GM23338 (cell line): ENCODE results near the gene GDAP2. TPM values are rescaled to one million over a fixed set of nuclear protein-coding genes. Genes with fewer than 3 reads are reported as not detected.

ENCODE experiments used
- ATAC-seq: fragments of 200-7000 bp; cut with Tn5 transposase; 3 replicates; pipeline ENCODE4 v1.9.1; 2020
- DNase-seq: peaks from one replicate; pipeline ENCODE4 v3.0.0-alpha.2; 2015; ENCODE audit warnings: low spot score
- H2AFZ ChIP-seq: fragments of 200-600 bp; sonication (generic); 2 replicates; pipeline ENCODE4 v1.8.0; 2016; ENCODE audit warnings: antibody characterized with exemption, mild to moderate bottlenecking, moderate library complexity
- H3F3A ChIP-seq: fragments of 200-600 bp; sonication (generic); replicated peaks from 2 replicates; pipeline ENCODE4 v1.8.0; 2017; ENCODE audit warnings: antibody characterized with exemption, mixed run types, low read depth
- H3K27ac ChIP-seq: fragments of 200-600 bp; sonication (generic); 2 replicates; pipeline ENCODE4 v1.6.1; 2016; ENCODE audit warnings: low read depth
- H3K27me3 ChIP-seq: fragments of 200-600 bp; sonication (generic); 2 replicates; pipeline ENCODE4 v1.8.0; 2016; ENCODE audit warnings: mild to moderate bottlenecking, mixed run types, moderate library complexity; ENCODE audit not compliant: insufficient read depth
- H3K36me3 ChIP-seq: fragments of 200-600 bp; sonication (generic); 2 replicates; pipeline ENCODE4 v1.8.0; 2016; ENCODE audit warnings: mild to moderate bottlenecking; ENCODE audit not compliant: insufficient read depth
- H3K4me1 ChIP-seq: fragments of 200-600 bp; sonication (generic); 2 replicates; pipeline ENCODE4 v1.8.0; 2016; ENCODE audit warnings: mild to moderate bottlenecking, moderate library complexity; ENCODE audit not compliant: insufficient read depth
- H3K4me2 ChIP-seq: fragments of 200-600 bp; sonication (generic); 2 replicates; pipeline ENCODE4 v1.7.1; 2017; ENCODE audit warnings: mixed run types
- H3K4me3 ChIP-seq: fragments of 200-600 bp; sonication (generic); 2 replicates; pipeline ENCODE4 v1.6.1; 2016; ENCODE audit warnings: mixed run types
- H3K79me2 ChIP-seq: fragments of 200-600 bp; sonication (generic); replicated peaks from 2 replicates; pipeline ENCODE4 v1.8.0; 2017; ENCODE audit warnings: mild to moderate bottlenecking; ENCODE audit not compliant: insufficient read depth
- H3K9me2 ChIP-seq: fragments of 200-600 bp; sonication (generic); 2 replicates; pipeline ENCODE4 v1.8.0; 2017; ENCODE audit not compliant: insufficient read depth
- H4K20me1 ChIP-seq: fragments of 200-600 bp; sonication (generic); replicated peaks from 2 replicates; pipeline ENCODE4 v1.8.0; 2017; ENCODE audit warnings: mild to moderate bottlenecking; ENCODE audit not compliant: insufficient read depth
- H3K27ac Mint-ChIP-seq: 2 replicates; pipeline ENCODE4 v1.8.0; 2020; ENCODE audit warnings: inconsistent platforms, mild to moderate bottlenecking, moderate library complexity, mixed read lengths
- H3K27me3 Mint-ChIP-seq: 3 replicates; pipeline ENCODE4 v1.8.0; 2022; ENCODE audit warnings: low read depth, mild to moderate bottlenecking, moderate library complexity, mixed read lengths, inconsistent platforms; ENCODE audit not compliant: insufficient read depth, poor library complexity
- H3K36me3 Mint-ChIP-seq: 3 replicates; pipeline ENCODE4 v1.8.0; 2021; ENCODE audit warnings: low read depth, mild to moderate bottlenecking, inconsistent platforms, moderate library complexity, mixed read lengths
- H3K4me1 Mint-ChIP-seq: 3 replicates; pipeline ENCODE4 v1.8.0; 2020; ENCODE audit warnings: mild to moderate bottlenecking, inconsistent platforms, mixed read lengths
- H3K4me3 Mint-ChIP-seq: 3 replicates; pipeline ENCODE4 v1.8.0; 2021; ENCODE audit warnings: moderate library complexity, mild to moderate bottlenecking, inconsistent platforms, mixed read lengths
- H3K9me3 Mint-ChIP-seq: 3 replicates; pipeline ENCODE4 v1.8.0; 2020; ENCODE audit warnings: moderate library complexity, mild to moderate bottlenecking, inconsistent platforms, mixed read lengths
- CREB1 ChIP-seq: fragments of 250-450 bp; sonication (Bioruptor Pico); IDR thresholded peaks from 2 replicates; pipeline ENCODE4 v1.5.0; 2020; ENCODE audit warnings: low read depth, mild to moderate bottlenecking, moderate library complexity
- EZH2 ChIP-seq: fragments of 200-600 bp; sonication (generic); IDR thresholded peaks from one replicate; pipeline ENCODE4 v1.8.0; 2017; ENCODE audit warnings: antibody characterized with exemption, mild to moderate bottlenecking, low read depth; ENCODE audit not compliant: unreplicated experiment
- JUNB ChIP-seq: IDR thresholded peaks from one replicate; pipeline ENCODE4 v1.6.1; 2016; ENCODE audit warnings: antibody characterized with exemption; ENCODE audit not compliant: unreplicated experiment
- NANOG ChIP-seq: IDR thresholded peaks from 2 replicates; pipeline ENCODE4 v1.6.1; 2016; ENCODE audit warnings: antibody characterized with exemption, borderline replicate concordance
- STAT1 ChIP-seq: IDR thresholded peaks from one replicate; pipeline ENCODE4 v1.6.1; 2016; ENCODE audit warnings: antibody characterized with exemption; ENCODE audit not compliant: unreplicated experiment
- ZNF114 ChIP-seq: fragments of 250-450 bp; sonication (Bioruptor Pico); IDR thresholded peaks from 2 replicates; pipeline ENCODE4 v1.5.0; 2020; ENCODE audit warnings: mild to moderate bottlenecking, moderate library complexity
- ZNF331 ChIP-seq: fragments of 250-450 bp; sonication (Bioruptor Pico); IDR thresholded peaks from 2 replicates; pipeline ENCODE4 v1.5.0; 2020; ENCODE audit warnings: low read depth, mild to moderate bottlenecking, moderate library complexity
- polyA plus RNA-seq: library from polyadenylated mRNA; unstranded; fragments of >200 nt; fragmentation: Nextera tagmentation; extraction: Ambion mirVana; gene quantifications from 2 replicates; pipeline ENCODE4 v1.2.1, GENCODE V29; 2016
- total RNA-seq: library from RNA; depleted of rRNA; stranded (reverse); fragments of >200 nt; shearing (Covaris generic); gene quantifications from 2 replicates; pipeline ENCODE4 v1.2.3, GENCODE V29; 2014
- TF ChIP-seq, protein P1 (sequence below): fragments of 250-450 bp; sonication (Bioruptor Pico); IDR thresholded peaks from 2 replicates; pipeline ENCODE4 v1.5.0; 2020; ENCODE audit warnings: mild to moderate bottlenecking, moderate library complexity
- TF ChIP-seq, protein P2 (sequence below): IDR thresholded peaks from 2 replicates; pipeline ENCODE4 v1.6.1; 2016; ENCODE audit warnings: antibody characterized with exemption
- TF ChIP-seq, protein P3 (sequence below): IDR thresholded peaks from one replicate; pipeline ENCODE4 v1.6.1; 2018; ENCODE audit warnings: antibody characterized with exemption; ENCODE audit not compliant: unreplicated experiment

Gene GDAP2
- total and polyA plus RNA-seq, 2 experiments from 2014 or later, result 10.7 to 24.5 TPM

GRCh38 chr1:117830222-117830621 lies 99.2 kb downstream of the GDAP2 start:
- Histone ChIP-seq H3K4me1 (no peaks in the 10 kb centered on the region), H3K27ac (no peak overlapping the region), H3F3A (no peaks in the 10 kb centered on the region), H3K9me2 (no peaks in the 10 kb centered on the region), H3K79me2 (no peaks in the 10 kb centered on the region), H2AFZ (no peak overlapping the region), H4K20me1 (no peaks in the 10 kb centered on the region), H3K4me3 (no peak overlapping the region), H3K36me3 (no peaks in the 10 kb centered on the region), H3K27me3 (no peaks in the 10 kb centered on the region), H3K4me2 (no peak overlapping the region)
- H3K4me1 Mint-ChIP-seq, result peaks cover 5% of the 10 kb centered on the region; the same call in 1 of the 3 replicates
- DNase-seq (no peak), ATAC-seq (no peak)
- H3K27ac Mint-ChIP-seq, result no peak overlapping the region
- H3K4me3 Mint-ChIP-seq, result no peak overlapping the region
- peaks cover 6% of the 10 kb centered on the region; the same call in 1 of the 3 replicates for H3K36me3 Mint-ChIP-seq
- TF ChIP-seq, protein P1, sequence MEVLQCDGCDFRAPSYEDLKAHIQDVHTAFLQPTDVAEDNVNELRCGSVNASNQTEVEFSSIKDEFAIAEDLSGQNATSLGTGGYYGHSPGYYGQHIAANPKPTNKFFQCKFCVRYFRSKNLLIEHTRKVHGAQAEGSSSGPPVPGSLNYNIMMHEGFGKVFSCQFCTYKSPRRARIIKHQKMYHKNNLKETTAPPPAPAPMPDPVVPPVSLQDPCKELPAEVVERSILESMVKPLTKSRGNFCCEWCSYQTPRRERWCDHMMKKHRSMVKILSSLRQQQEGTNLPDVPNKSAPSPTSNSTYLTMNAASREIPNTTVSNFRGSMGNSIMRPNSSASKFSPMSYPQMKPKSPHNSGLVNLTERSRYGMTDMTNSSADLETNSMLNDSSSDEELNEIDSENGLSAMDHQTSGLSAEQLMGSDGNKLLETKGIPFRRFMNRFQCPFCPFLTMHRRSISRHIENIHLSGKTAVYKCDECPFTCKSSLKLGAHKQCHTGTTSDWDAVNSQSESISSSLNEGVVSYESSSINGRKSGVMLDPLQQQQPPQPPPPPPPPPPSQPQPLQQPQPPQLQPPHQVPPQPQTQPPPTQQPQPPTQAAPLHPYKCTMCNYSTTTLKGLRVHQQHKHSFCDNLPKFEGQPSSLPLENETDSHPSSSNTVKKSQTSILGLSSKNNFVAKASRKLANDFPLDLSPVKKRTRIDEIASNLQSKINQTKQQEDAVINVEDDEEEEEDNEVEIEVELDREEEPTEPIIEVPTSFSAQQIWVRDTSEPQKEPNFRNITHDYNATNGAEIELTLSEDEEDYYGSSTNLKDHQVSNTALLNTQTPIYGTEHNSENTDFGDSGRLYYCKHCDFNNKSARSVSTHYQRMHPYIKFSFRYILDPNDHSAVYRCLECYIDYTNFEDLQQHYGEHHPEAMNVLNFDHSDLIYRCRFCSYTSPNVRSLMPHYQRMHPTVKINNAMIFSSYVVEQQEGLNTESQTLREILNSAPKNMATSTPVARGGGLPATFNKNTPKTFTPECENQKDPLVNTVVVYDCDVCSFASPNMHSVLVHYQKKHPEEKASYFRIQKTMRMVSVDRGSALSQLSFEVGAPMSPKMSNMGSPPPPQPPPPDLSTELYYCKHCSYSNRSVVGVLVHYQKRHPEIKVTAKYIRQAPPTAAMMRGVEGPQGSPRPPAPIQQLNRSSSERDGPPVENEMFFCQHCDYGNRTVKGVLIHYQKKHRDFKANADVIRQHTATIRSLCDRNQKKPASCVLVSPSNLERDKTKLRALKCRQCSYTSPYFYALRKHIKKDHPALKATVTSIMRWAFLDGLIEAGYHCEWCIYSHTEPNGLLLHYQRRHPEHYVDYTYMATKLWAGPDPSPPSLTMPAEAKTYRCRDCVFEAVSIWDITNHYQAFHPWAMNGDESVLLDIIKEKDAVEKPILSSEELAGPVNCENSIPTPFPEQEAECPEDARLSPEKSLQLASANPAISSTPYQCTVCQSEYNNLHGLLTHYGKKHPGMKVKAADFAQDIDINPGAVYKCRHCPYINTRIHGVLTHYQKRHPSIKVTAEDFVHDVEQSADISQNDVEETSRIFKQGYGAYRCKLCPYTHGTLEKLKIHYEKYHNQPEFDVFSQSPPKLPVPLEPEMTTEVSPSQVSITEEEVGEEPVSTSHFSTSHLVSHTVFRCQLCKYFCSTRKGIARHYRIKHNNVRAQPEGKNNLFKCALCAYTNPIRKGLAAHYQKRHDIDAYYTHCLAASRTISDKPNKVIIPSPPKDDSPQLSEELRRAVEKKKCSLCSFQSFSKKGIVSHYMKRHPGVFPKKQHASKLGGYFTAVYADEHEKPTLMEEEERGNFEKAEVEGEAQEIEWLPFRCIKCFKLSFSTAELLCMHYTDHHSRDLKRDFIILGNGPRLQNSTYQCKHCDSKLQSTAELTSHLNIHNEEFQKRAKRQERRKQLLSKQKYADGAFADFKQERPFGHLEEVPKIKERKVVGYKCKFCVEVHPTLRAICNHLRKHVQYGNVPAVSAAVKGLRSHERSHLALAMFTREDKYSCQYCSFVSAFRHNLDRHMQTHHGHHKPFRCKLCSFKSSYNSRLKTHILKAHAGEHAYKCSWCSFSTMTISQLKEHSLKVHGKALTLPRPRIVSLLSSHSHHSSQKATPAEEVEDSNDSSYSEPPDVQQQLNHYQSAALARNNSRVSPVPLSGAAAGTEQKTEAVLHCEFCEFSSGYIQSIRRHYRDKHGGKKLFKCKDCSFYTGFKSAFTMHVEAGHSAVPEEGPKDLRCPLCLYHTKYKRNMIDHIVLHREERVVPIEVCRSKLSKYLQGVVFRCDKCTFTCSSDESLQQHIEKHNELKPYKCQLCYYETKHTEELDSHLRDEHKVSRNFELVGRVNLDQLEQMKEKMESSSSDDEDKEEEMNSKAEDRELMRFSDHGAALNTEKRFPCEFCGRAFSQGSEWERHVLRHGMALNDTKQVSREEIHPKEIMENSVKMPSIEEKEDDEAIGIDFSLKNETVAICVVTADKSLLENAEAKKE, result no peak
- TF ChIP-seq EZH2, result no peak
- TF ChIP-seq, protein P2, sequence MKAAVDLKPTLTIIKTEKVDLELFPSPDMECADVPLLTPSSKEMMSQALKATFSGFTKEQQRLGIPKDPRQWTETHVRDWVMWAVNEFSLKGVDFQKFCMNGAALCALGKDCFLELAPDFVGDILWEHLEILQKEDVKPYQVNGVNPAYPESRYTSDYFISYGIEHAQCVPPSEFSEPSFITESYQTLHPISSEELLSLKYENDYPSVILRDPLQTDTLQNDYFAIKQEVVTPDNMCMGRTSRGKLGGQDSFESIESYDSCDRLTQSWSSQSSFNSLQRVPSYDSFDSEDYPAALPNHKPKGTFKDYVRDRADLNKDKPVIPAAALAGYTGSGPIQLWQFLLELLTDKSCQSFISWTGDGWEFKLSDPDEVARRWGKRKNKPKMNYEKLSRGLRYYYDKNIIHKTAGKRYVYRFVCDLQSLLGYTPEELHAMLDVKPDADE, result no peak
- no peak for TF ChIP-seq JUNB
- no peaks in the 10 kb centered on the region for H3K27me3 Mint-ChIP-seq
- peaks cover 10% of the 10 kb centered on the region; the same call in 2 of the 3 replicates for H3K9me3 Mint-ChIP-seq

DNA sequence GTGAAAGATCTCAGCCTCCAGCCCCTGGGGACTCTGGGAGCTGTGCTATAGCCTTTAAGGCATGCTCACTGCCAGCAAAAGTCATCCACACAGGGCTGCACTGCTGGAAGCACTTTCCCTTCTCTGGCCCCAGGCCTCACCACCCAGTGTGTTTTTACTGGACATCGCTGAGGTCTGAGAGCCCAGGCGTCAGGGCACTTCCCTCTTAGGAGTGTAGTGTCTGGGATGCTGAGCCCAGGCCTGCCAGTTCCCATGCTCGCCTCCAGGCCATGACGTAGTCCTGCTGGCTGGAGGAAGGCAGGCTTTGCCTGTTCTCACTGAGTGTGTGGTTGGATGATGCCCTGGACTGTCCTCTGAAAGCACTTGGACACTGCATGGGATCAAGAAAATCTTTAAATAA lies 101.2 kb downstream of the GDAP2 start:
- DNase-seq, result no peak
- Histone ChIP-seq H3K4me1 (no peaks in the 10 kb centered on the region), H3K9me2 (no peaks in the 10 kb centered on the region), H2AFZ (no peak overlapping the region), H3K27me3 (no peaks in the 10 kb centered on the region), H3K79me2 (no peaks in the 10 kb centered on the region), H3F3A (no peaks in the 10 kb centered on the region), H3K4me2 (no peak overlapping the region), H3K36me3 (no peaks in the 10 kb centered on the region), H3K4me3 (no peak overlapping the region), H3K27ac (no peak overlapping the region), H4K20me1 (no peaks in the 10 kb centered on the region)
- peaks cover 5% of the 10 kb centered on the region; the same call in 1 of the 3 replicates for H3K4me1 Mint-ChIP-seq
- no peak overlapping the region for H3K4me3 Mint-ChIP-seq
- no peak overlapping the region for H3K27ac Mint-ChIP-seq
- peaks cover 6% of the 10 kb centered on the region; the same call in 1 of the 3 replicates for H3K36me3 Mint-ChIP-seq
- peak; percentile 39; the same call in 1 of the 3 replicates for ATAC-seq
- H3K27me3 Mint-ChIP-seq, result no peaks in the 10 kb centered on the region
- H3K9me3 Mint-ChIP-seq, result peaks cover 10% of the 10 kb centered on the region; the same call in 2 of the 3 replicates
- TF ChIP-seq, protein P2, result no peak
- no peak for TF ChIP-seq NANOG
- no peak for TF ChIP-seq STAT1
- TF ChIP-seq ZNF331 (CRISPR knock-in tag), result no peak
- TF ChIP-seq, protein P3, sequence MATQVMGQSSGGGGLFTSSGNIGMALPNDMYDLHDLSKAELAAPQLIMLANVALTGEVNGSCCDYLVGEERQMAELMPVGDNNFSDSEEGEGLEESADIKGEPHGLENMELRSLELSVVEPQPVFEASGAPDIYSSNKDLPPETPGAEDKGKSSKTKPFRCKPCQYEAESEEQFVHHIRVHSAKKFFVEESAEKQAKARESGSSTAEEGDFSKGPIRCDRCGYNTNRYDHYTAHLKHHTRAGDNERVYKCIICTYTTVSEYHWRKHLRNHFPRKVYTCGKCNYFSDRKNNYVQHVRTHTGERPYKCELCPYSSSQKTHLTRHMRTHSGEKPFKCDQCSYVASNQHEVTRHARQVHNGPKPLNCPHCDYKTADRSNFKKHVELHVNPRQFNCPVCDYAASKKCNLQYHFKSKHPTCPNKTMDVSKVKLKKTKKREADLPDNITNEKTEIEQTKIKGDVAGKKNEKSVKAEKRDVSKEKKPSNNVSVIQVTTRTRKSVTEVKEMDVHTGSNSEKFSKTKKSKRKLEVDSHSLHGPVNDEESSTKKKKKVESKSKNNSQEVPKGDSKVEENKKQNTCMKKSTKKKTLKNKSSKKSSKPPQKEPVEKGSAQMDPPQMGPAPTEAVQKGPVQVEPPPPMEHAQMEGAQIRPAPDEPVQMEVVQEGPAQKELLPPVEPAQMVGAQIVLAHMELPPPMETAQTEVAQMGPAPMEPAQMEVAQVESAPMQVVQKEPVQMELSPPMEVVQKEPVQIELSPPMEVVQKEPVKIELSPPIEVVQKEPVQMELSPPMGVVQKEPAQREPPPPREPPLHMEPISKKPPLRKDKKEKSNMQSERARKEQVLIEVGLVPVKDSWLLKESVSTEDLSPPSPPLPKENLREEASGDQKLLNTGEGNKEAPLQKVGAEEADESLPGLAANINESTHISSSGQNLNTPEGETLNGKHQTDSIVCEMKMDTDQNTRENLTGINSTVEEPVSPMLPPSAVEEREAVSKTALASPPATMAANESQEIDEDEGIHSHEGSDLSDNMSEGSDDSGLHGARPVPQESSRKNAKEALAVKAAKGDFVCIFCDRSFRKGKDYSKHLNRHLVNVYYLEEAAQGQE, result no peak
- no peak for TF ChIP-seq JUNB
- TF ChIP-seq ZNF114, result no peak
- no peak for TF ChIP-seq CREB1
